NCI-H1092 (cell line): ENCODE results near the gene ZNF692.
A peak's percentile ranks its signal among the peaks of the same experiment; 100 is the strongest.
"Not testable (repeated sequence)": the region's sequence is repeated elsewhere in the genome, so short reads cannot be mapped to it uniquely, and the experiment has no call there.

Experiments used
- DNase-seq: peaks from one replicate; lab custom pipeline; 2025; lab: John Stamatoyannopoulos, UW

ZNF692 gene

GRCh38 chr1:248848602-248849001, 10.3 kb downstream of the ZNF692 start:
- no peak for DNase-seq

GRCh38 chr1:248847956-248848561, 10.8 kb downstream of the ZNF692 start:
- no peak for DNase-seq

DNA sequence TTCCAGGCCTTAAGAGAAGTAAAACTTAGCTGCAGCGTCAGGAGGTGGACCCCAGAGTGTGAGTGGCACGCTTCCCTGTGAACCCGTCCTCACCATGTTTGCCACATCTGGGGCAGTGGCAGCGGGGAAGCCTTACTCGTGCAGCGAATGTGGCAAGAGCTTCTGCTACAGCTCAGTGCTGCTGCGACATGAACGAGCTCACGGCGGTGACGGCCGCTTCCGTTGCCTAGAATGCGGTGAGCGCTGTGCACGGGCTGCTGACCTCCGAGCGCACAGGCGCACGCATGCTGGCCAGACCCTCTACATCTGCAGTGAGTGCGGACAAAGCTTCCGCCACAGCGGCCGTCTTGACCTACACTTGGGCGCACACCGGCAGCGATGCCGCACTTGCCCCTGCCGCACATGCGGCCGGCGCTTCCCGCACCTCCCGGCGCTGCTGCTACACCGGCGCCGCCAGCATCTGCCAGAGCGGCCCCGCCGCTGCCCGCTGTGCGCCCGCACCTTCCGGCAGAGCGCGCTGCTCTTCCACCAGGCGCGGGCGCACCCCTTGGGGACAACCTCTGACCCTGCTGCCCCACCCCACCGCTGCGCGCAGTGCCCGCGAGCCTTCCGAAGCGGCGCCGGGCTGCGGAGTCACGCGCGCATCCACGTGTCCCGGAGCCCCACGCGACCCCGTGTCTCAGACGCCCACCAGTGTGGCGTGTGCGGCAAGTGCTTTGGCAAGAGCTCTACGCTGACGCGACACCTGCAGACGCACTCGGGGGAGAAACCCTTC, 11.5 kb downstream of the ZNF692 start:
- no peak for DNase-seq

DNA sequence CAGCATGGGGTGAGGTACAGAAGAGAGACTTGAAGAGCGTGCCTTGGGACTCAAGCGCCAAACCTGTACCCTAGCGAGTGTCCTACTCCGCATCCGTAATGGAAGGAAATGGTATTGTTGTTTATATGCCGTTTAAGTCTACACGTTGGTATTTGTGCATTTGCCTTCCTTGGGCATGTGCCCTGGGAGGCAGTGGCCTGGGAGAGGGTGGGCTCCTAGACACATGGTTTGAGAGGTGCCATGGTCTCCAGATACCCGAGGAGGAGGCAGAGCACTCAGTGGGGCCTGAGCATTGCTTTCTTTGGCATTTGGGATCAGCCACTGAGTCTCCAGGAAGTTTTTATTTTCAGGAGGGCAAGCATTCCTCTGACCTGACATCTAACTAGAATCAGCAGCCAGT, 14.4 kb downstream of the ZNF692 start:
- no peak for DNase-seq

DNA sequence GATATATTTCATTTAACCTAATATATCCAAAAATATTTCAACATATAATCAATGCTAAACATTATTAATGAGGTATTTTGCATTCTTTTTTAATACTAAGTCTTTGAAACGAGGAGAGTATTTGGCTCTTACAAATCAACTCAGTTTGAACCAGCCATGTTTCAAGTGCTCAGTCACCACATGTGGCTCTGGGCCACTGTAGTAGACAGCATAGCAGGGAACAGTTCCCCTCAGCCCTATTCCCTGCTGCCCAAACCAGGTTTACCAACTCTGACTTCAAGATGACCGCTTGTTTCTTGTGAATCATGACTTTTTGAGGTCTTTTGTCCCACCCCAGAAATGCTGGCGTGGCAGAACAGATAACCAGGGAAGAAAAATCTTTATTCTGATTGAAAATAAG, 15.2 kb downstream of the ZNF692 start:
- no peak for DNase-seq

DNA sequence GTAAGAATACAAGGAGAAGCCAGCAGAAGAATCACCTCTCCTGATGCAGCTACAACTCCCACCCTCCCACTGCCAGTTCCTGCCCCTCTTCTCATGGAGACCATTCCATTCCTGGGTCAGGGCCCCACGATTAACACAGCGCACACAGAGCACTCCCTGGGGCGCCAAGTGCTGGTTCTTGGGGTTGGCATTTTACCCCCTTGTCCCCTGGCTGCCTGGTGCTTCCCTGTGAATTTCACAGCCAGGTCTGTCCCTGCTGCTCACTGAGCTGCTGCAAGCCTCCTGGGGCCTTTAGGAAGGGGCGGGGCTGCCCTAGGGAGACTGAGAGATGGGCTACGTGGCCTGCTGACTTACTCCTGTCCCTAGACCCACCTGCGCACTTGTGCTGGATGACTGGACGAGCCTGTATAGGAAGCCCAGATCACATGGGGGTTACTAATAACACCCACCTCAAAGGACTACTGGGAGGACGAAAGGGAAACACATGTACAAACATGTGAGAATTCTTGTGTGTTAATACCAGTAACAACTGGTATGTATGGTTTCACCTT, 16.0 kb downstream of the ZNF692 start:
- no peak for DNase-seq

DNA sequence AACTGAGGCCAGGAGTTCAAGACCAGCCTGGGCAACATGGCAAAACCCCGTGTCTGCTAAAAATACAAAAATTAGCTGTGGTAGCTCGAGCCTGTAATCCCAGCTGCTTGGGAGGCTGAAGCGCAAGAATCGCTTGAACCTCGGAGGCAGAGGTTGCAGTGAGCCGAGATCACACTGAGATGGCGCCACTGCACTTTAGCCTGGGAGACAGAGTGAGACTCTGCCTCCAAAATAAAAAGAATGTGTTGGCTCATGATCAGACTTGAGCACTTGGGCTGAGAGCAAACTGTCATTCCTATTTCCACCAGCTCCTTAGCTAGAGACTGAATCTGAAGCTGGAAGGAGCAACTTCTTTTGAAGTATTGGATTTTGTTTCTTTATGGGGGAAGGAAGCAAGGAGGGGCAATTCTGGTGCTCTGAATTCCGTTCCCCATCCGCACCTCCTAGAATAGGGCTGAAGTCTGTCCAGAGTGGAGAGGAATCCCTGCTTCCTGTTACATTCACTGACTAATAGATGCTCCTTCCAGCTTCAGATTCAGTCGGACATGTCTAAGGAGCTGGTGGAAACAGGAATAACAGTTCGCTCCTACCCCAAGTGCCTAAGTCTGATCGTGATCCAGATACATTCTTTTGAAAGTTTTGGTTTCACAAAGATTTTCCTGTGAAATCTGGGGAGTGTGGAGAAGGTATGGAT, 17.0 kb downstream of the ZNF692 start:
- DNase-seq, result no peak

GRCh38 chr1:248840946-248841345, 17.9 kb downstream of the ZNF692 start:
- DNase-seq, result no peak

GRCh38 chr1:248839168-248839555, 19.7 kb downstream of the ZNF692 start:
- no peak for DNase-seq

GRCh38 chr1:248838357-248839167, 20.3 kb downstream of the ZNF692 start:
- DNase-seq, result peak; percentile 89

DNA sequence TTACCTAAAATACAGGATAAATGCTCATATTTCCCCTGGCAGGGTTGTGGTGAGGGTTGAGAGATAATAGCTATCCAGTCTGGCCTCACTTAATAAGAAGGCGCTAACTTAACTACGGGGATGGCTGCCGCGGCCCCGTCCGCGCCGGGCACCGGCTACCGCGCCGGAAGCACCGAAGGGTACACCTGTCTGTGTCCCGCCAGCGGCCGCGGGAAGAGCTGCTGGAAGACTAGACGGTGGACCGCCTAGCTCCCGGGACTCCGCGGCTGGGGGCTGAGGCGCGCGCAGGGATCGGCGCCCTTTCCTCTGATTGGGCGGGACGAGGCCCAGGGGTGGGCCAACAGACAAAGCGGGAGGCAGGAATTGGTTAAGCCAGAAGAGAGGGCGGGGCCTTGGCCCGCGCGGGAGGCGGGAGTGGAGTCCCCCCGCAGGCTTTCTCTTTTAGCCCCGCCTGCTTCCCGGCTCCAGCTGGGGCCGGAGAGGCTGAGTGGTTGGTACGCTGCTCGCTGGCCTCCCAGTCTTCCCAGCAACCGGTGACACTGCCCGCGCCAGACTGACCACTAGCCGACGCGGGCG, 21.0 kb downstream of the ZNF692 start, which contains the start of gene ZNF672:
Gene ZNF672 (plus strand): TSS at position 444 of the 576 bp plus-strand sequence. CDS start 9,051 bp downstream, outside the sequence.
- peak; percentile 99 for DNase-seq

DNA sequence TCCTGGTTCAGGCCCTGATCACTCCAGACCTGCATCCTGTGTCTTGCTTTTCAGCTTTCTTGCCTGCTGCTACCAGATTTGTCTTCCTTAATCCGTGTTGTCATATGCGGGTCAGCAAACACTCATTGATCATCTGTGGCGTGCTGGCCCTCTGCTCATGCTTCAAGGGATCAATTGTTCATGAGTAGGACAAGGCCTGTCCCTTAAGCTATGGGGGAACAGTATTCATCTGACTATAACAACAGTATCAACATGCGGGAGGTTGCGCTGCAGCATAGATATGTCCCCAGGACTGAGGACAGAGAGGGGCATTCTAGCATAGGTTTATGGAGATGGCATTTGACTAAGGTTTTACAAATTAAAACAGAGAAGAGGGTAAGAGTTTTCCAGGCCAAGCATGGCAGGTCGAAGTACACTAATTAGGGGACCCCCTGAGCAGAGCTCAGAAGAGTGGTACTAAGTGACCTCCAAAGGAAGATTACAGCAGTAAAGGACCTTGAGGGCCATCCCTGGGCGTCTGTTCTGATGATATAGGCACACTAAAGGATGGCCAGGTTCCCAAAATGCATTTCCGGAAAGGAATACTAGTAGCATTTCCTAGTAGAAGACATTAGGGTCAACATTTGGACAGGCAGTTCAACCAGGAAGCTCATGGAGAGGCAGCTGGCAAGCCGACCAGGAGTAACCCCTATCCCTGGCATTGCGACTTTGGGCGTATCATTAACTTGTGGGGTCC, 21.7 kb downstream of the ZNF692 start:
- DNase-seq, result no peak

- DNase-seq, result no peak
Measured at GRCh38 chr1:248834343-248834940, 24.4 kb downstream of the ZNF692 start.

GRCh38 chr1:248831842-248832241, 27.0 kb downstream of the ZNF692 start:
- DNase-seq, result no peak

DNA sequence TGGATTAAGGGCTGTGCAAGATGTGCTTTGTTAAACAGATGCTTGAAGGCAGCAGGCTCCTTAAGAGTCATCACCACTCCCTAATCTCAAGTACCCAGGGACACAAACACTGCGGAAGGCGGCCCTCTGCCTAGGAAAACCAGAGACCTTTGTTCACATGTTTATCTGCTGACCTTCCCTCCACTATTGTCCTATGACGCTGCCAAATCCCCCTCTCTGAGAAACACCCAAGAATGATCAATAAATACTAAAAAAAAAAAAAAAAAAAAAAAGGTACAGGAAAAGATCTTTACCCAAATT, 28.2 kb downstream of the ZNF692 start:
- DNase-seq, result not testable (repeated sequence)

DNA sequence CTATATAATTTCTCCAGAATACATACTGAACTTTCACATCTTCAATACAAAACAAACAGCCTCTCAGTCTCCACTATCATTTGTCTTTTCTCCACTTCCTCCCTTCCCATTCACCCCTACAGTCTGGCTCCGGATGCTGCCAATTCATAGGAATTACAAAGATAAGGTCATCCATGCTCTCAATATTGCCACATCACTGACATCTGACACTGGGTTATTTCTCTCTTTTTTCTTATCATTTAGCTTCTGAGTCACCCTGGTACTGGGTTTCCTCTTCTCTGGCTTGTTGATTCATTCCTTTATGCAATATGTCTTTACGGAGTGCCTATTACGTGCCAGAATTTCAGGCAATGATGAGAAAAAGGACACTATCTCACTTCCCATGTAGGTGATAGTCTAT, 30.0 kb downstream of the ZNF692 start:
- no peak for DNase-seq

DNA sequence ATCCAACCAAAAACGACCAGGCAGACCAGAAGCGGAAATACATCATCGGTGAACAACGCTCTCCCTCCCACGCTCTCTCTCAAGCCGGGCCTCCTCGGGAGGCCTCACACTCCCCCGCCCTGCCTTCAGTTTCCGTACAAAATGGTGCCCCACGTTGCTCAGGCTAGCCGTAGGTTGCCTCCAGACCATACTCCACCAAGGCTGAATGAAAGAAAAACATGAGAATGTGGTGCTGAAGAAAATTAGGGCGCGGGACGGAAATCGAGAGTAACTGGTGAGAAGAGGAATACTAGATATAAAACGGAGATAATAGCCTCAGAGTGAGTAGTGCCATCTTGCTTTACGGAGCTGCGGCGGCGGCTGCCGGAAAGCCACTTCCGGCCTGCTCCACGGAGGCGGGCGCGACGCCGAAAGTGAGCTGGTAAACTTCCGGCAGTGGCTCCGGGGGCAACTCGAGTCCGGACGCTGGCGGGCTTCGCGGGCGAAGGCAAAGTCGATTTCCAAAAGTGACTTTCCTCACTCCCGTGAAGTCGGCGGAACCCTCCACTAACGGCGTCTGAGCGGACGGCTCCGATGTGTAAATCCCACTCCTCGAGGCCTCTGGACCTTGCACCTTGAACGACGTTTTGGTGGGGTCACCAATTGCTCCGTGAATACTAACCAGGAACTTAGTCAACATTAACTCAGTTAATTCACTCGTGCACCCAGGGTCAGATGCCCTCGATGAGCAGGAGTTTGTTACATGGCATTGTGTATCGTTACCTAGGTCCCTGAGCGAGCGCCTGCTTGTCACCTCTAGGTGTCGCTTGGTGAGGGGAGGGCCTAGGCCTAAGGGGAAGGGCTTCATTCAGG, 32.8 kb downstream of the ZNF692 start, which contains the start of gene SH3BP5L:
Gene SH3BP5L (minus strand): TSS at position 7 of the 852 bp plus-strand sequence. CDS start 980 bp downstream, outside the sequence.
- peak; percentile 93 for DNase-seq

DNA sequence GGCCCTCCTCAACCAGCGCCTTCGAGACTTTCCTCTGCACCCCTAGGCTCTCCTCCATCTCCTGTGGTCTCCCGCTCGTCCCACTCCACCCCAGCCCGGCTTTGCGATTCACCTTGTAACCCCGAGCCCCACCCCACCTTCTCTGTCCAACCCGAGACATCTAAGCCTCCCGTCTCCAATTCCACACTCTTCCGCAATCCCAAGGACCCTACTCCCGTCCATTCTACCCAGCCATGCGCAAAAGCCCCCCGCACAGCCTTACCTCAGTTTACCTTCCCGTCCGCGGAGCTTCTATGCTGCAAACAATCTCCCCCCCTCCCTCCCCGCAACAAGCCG, 33.3 kb downstream of the ZNF692 start:
- no peak for DNase-seq

DNA sequence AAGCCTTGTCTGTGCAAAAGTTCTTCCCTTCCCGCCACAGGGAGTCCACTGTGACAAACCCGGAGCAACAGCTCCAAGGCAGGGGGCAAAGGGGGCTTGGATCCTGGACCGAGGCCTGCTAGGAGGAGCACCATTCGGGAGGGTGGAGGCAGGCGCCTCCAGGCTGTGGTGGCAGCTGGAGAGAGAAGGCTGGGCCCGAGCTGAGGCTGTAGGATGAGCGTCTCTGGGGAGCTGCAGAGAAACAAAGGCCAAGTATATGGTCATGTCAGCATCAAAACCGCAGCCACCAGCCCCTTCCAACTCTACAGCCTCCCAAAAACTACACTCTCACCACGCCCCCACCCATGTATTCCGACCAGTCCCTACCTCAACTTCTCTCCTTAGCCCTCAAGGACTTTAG, 33.7 kb downstream of the ZNF692 start:
- no peak for DNase-seq

- no peak for DNase-seq
Measured at GRCh38 chr1:248824701-248825100, 34.2 kb downstream of the ZNF692 start.
